ENCODE data around the gene SAT2. TPM values are rescaled to one million over a fixed set of nuclear protein-coding genes. Genes with fewer than 3 reads are reported as not detected.

SAT2 gene
- total and polyA plus RNA-seq, 10 of the 15 experiments (the other 5 are each of a cell fraction or from before 2014, with no cell fraction given): 14.6 to 44.0 (median 27.9) TPM

DNA sequence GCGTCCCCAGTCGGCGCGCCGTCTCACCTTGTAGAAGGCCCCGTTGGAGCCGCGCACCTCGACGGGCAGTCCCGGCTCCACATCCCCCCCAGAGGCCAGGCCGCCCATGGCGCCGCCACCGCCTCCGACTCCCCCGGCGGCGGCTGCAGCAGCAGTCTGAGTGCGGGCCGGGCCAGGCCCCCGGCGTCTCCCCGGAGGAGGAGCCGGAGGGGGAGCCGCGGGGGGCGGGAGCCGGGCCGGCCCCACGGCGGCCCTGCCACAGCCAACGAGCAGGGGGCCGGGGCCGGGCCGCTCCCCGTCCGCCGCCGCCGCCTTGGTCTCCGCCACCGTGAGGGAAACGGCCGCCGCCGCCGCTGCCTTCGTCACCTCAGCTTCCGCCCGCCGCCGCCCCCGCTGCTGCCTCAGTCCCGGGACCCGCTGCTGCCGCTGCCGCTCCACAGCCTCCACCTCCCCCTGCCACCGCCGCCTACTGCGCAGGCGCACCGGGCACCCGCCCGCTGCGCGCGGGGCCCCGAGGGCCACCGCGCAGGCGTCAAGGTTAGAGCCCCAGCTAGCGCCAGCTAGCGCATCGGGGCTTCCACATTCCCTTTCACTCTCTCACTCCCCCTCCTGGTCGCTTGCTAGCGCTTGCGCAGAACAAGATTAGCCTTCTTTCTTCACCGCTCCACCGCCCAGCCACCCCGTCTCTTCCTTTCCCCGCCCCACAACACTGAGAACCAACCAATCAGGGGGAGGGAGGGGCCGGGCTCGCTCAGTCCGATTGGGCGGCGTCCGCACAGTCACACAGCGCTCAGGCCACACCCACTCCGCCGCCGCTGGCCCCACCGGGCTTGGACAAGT, 13.0 kb downstream of the SAT2 start, which contains the start of gene FXR2:
Gene FXR2 (minus strand): TSS at position 473 of the 840 bp plus-strand sequence. CDS start 365 bp downstream, at position 108.
- ChIA-PET RAD21 (ENCODE audit: unreplicated experiment) (interaction anchor here (1.1 to 2.4 kb wide), 6 partner anchors 13 to 278 kb away, joined by 3 to 21 read pairs (median 7); partner anchors contain the start of genes ACAP1, CD68, MPDU1 and SAT2), POLR2A (interaction anchor here (0.6 to 3.6 kb wide), 14 partner anchors 13 to 278 kb away, joined by 3 to 35 read pairs (median 3); partner anchors contain the start of genes ACAP1, ATP1B2, CD68 and MPDU1), CTCF (interaction anchor here (0.6 to 2.8 kb wide), 20 partner anchors 9 to 376 kb away, joined by 3 to 22 read pairs (median 4); partner anchors contain the start of genes MPDU1, SAT2, TP53 and WRAP53), SMC1A (ENCODE audit: uncharacterized antibody, unreplicated experiment) (interaction anchor here (1.0 to 1.2 kb wide), 2 partner anchors 12 to 71 kb away, joined by 4 to 5 read pairs; partner anchors contain the start of gene SAT2)
- DNase-seq (ENCODE audit: low read depth, low spot score) (peak; percentile 99), FAIRE-seq (peak; percentile 97), ATAC-seq (peak; percentile 95)
- Histone ChIP-seq H3K4me3 (peak within 1 kb of the TSS; percentile 83), H4K20me1 (ENCODE audit: control insufficient read depth, insufficient read depth) (no peaks in the 10 kb centered on the region; the same call in 1 of the 2 replicates), H3K9me3 (replicated peaks; ENCODE audit: control insufficient read depth, insufficient read depth, low read length) (no peaks in the 10 kb centered on the region), H2AFZ (ENCODE audit: control insufficient read depth, low read depth, low read length) (peak within 1 kb of the TSS; percentile 25), H3K27ac (ENCODE audit: control insufficient read depth, insufficient read depth) (peak within 1 kb of the TSS; percentile 81), H3K79me2 (ENCODE audit: control insufficient read depth, insufficient read depth, low read length) (peaks cover 31% of the 10 kb centered on the region), H3K9ac (ENCODE audit: control insufficient read depth, insufficient read depth, low read length) (peak within 1 kb of the TSS; percentile 84), H3K27me3 (replicated peaks in 1 of 2; ENCODE audit: control insufficient read depth in 2 of 2, insufficient read depth in 2 of 2, low read length in 1 of 2) (no peaks in the 10 kb centered on the region), H3K4me1 (ENCODE audit: control insufficient read depth, insufficient read depth, low read length) (peaks cover 4% of the 10 kb centered on the region; the same call in 1 of the 2 replicates), H3K4me2 (ENCODE audit: control insufficient read depth, insufficient read depth) (peak within 1 kb of the TSS; percentile 98), H3K36me3 (ENCODE audit: control insufficient read depth in 2 of 2, insufficient read depth in 2 of 2, low read length in 1 of 2) (peaks cover 0 to 4% of the 10 kb centered on the region in 2 experiments; a peak in 1 of 4 replicates)
- in situ Hi-C loops (cut with MboI) (no loop called here), intact Hi-C loops (cut with micrococcal nuclease; ENCODE audit: unreplicated experiment) (loop anchor here (5.0 kb wide), 2 partner anchors 32 to 73 kb away; partner anchors contain the start of genes MPDU1, TP53 and WRAP53)
- WGBS (ENCODE audit: insufficient coverage, insufficient replicate concordance, low lambda C conversion rate, missing lambda C conversion rate): under 1% methylated on average over 75 of the region's 93 CpGs
- BruUV-seq (replicated peaks): no TSS peak
- TF ChIP-seq POLR2AphosphoS2 (IDR thresholded peaks at IDR 0.05; ENCODE audit: low read depth, low read length): no peak
- TF ChIP-seq ESRRA (IDR thresholded peaks at IDR 0.05; ENCODE audit: low read length): no peak
- TF ChIP-seq CREB1 (IDR thresholded peaks at IDR 0.05; ENCODE audit: low read depth): peak; percentile 72
- TF ChIP-seq, protein P1, sequence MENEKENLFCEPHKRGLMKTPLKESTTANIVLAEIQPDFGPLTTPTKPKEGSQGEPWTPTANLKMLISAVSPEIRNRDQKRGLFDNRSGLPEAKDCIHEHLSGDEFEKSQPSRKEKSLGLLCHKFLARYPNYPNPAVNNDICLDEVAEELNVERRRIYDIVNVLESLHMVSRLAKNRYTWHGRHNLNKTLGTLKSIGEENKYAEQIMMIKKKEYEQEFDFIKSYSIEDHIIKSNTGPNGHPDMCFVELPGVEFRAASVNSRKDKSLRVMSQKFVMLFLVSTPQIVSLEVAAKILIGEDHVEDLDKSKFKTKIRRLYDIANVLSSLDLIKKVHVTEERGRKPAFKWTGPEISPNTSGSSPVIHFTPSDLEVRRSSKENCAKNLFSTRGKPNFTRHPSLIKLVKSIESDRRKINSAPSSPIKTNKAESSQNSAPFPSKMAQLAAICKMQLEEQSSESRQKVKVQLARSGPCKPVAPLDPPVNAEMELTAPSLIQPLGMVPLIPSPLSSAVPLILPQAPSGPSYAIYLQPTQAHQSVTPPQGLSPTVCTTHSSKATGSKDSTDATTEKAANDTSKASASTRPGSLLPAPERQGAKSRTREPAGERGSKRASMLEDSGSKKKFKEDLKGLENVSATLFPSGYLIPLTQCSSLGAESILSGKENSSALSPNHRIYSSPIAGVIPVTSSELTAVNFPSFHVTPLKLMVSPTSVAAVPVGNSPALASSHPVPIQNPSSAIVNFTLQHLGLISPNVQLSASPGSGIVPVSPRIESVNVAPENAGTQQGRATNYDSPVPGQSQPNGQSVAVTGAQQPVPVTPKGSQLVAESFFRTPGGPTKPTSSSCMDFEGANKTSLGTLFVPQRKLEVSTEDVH (IDR thresholded peaks at IDR 0.05; ENCODE audit: low read depth, partially characterized antibody): no peak
- TF ChIP-seq PAX8 (IDR thresholded peaks at IDR 0.05): no peak
- no peak for TF ChIP-seq ZNF384 (IDR thresholded peaks at IDR 0.05; ENCODE audit: borderline replicate concordance, low read depth, low read length)
- TF ChIP-seq PML (IDR thresholded peaks at IDR 0.05; ENCODE audit: low read length): no peak
- TF ChIP-seq SIN3A (IDR thresholded peaks at IDR 0.05; ENCODE audit: low read depth, low read length): no peak; the same call in 1 of the 2 replicates
- TF ChIP-seq NR2F1 (conservative IDR thresholded peaks at IDR 0.05): peak; percentile 71
- TF ChIP-seq ZSCAN29 (IDR thresholded peaks at IDR 0.05): 0 out of 2 replicates have a peak, but pooled peaks have one; percentile 38
- peak; percentile 78 for TF ChIP-seq TAF1 (IDR thresholded peaks at IDR 0.05; ENCODE audit: borderline replicate concordance, low read depth, low read length)
- no peak for TF ChIP-seq KAT2A (conservative IDR thresholded peaks at IDR 0.05; ENCODE audit: control insufficient read depth, low read depth, low read length)
- no peak for TF ChIP-seq SUZ12 (IDR thresholded peaks at IDR 0.05; ENCODE audit: unreplicated experiment)
- no peak for TF ChIP-seq STAT1 (conservative IDR thresholded peaks at IDR 0.05)
- TF ChIP-seq CBFB (IDR thresholded peaks at IDR 0.05; ENCODE audit: low read depth): no peak
- TF ChIP-seq ZZZ3 (IDR thresholded peaks at IDR 0.05; ENCODE audit: control insufficient read depth, insufficient read length, low read depth): no peak
- TF ChIP-seq SMAD1 (IDR thresholded peaks at IDR 0.05; ENCODE audit: low read depth, partially characterized antibody): no peak
- no peak for TF ChIP-seq MEF2B (IDR thresholded peaks at IDR 0.05; ENCODE audit: partially characterized antibody, poor library complexity, severe bottlenecking)
- TF ChIP-seq EED (IDR thresholded peaks at IDR 0.05; ENCODE audit: low read depth): no peak
- TF ChIP-seq, protein P2, sequence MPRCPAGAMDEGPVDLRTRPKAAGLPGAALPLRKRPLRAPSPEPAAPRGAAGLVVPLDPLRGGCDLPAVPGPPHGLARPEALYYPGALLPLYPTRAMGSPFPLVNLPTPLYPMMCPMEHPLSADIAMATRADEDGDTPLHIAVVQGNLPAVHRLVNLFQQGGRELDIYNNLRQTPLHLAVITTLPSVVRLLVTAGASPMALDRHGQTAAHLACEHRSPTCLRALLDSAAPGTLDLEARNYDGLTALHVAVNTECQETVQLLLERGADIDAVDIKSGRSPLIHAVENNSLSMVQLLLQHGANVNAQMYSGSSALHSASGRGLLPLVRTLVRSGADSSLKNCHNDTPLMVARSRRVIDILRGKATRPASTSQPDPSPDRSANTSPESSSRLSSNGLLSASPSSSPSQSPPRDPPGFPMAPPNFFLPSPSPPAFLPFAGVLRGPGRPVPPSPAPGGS (IDR thresholded peaks at IDR 0.05; ENCODE audit: borderline replicate concordance, insufficient read depth, low read depth, low read length, poor library complexity, severe bottlenecking): no peak

Data from GM12878 (cell line).